ENCODE data around the gene LRRC4B.

DNA sequence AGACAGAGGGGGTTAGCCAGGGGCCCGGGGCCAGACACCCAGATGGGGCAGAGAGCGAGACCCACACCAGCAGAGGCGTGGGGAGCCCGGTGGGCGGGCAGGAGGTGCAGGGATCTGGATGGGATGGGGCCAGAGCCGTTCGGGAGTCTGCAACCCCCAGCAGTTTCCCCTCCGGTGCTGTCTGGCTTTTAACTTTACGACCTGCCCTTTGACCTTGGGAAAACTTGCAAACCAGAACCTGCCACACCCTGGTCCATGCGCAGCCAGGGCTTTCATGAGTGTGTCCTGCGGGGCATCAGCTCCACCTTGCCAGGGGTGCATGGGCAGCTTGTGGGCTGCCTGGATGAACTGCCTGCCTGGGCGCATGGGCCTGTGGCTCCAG, 67.1 kb downstream of the LRRC4B start:
- no peak for TF ChIP-seq CTCF (IDR thresholded peaks at IDR 0.05)
- TF ChIP-seq POLR2A (IDR thresholded peaks at IDR 0.05), result no peak

All from lower leg skin (tissue), 3 donors.